Renal cortex interstitium (tissue), 11 donors: Measurements from ENCODE around the gene NMT1. TPM values are rescaled to one million over a fixed set of nuclear protein-coding genes. Genes with fewer than 3 reads are reported as not detected.

Source experiments
- DNase-seq, 11 donors: peaks; one replicate each; pipeline ENCODE4 v3.0.0-alpha.2; 2013; ENCODE audit warnings: low read depth in 9 of 11, low spot score in 4 of 11; ENCODE audit errors: extremely low read depth in 1 of 11
- polyA plus RNA-seq, 3 donors: library from polyadenylated mRNA; unstranded; fragments of 120-200 nt; gene quantifications; one replicate each; pipeline ENCODE4 v1.2.1, GENCODE V29; 2013; ENCODE audit not compliant: insufficient read length in 3 of 3

Gene NMT1
- polyA plus RNA-seq, 3 donors, result 67.7 to 82.3 (median 70.9) TPM

GRCh38 chr17:45139533-45139920 lies 78.4 kb downstream of the NMT1 start:
- no peak for DNase-seq

GRCh38 chr17:45143094-45143670 lies 82.1 kb downstream of the NMT1 start:
- DNase-seq, result no peak

- peak in 6 of 11 donors; percentile 62 to 79 (median 66) for DNase-seq
Measured at GRCh38 chr17:45143767-45144198, 82.7 kb downstream of the NMT1 start.

GRCh38 chr17:45144199-45145034 lies 83.3 kb downstream of the NMT1 start:
- DNase-seq, result peak in 2 of 11 donors; percentile 48 to 67

GRCh38 chr17:45145035-45145389 lies 83.9 kb downstream of the NMT1 start:
- DNase-seq, result no peak

GRCh38 chr17:45146166-45146565 lies 85.0 kb downstream of the NMT1 start:
- no peak for DNase-seq

GRCh38 chr17:45146592-45146889 lies 85.4 kb downstream of the NMT1 start:
- no peak for DNase-seq

- peak in 5 of 11 donors; percentile 54 to 80 (median 70) for DNase-seq
Measured at GRCh38 chr17:45146890-45147580, 85.9 kb downstream of the NMT1 start.

GRCh38 chr17:45147581-45148182 lies 86.6 kb downstream of the NMT1 start:
- peak in 9 of 11 donors; percentile 88 to 96 (median 92) for DNase-seq

- DNase-seq, result peak; percentile 98 to 100 (median 100)
Measured at GRCh38 chr17:45148183-45149036, 87.3 kb downstream of the NMT1 start, which contains the start of gene HEXIM1. TSS of gene HEXIM1 (plus strand) at chr17:45148475. CDS start at chr17:45149191, 716 bp downstream.

- DNase-seq, result peak in 8 of 11 donors; percentile 81 to 90 (median 88)
Measured at GRCh38 chr17:45149037-45149668, 88.0 kb downstream of the NMT1 start.

GRCh38 chr17:45149669-45150664 lies 88.8 kb downstream of the NMT1 start:
- peak in 4 of 11 donors; percentile 62 to 70 (median 63) for DNase-seq

GRCh38 chr17:45150911-45151809 lies 90.0 kb downstream of the NMT1 start:
- no peak for DNase-seq

- no peak for DNase-seq
Measured at GRCh38 chr17:45155029-45155428, 93.9 kb downstream of the NMT1 start.

- no peak for DNase-seq
Measured at GRCh38 chr17:45155483-45155882, 94.4 kb downstream of the NMT1 start.

- DNase-seq, result no peak
Measured at GRCh38 chr17:45156242-45156641, 95.1 kb downstream of the NMT1 start.
